ENCODE results near the gene GJB4.
"Not testable (repeated sequence)": the region's sequence is repeated elsewhere in the genome, so short reads cannot be mapped to it uniquely, and the experiment has no call there.

The GJB4 gene

DNA sequence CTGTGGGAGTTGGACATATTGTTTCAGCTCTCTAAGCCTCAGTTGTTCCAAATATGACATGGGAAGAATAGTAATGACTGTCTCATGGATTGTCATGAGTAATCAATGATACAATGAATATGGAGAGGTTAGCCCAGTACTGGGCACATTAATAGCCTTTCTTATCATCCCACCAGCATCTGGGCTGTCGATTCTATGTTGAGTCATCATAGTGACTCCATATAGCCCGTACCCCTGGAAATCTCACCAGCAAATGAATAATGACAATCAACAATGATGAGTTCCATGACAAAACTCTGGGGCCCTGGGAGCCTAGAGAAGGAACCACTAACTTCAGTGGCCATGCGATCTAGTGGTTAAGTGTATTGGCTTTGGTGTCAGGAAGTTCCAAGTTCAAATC is 44.4 kb upstream of the GJB4 start:
- CTCF ChIA-PET: interaction anchor here (1.1 kb wide), 1 partner anchor 31 kb away, joined by 3 read pairs; no protein-coding TSS in a partner anchor
- POLR2A ChIA-PET: no interaction called here
- TF ChIP-seq, protein P1, sequence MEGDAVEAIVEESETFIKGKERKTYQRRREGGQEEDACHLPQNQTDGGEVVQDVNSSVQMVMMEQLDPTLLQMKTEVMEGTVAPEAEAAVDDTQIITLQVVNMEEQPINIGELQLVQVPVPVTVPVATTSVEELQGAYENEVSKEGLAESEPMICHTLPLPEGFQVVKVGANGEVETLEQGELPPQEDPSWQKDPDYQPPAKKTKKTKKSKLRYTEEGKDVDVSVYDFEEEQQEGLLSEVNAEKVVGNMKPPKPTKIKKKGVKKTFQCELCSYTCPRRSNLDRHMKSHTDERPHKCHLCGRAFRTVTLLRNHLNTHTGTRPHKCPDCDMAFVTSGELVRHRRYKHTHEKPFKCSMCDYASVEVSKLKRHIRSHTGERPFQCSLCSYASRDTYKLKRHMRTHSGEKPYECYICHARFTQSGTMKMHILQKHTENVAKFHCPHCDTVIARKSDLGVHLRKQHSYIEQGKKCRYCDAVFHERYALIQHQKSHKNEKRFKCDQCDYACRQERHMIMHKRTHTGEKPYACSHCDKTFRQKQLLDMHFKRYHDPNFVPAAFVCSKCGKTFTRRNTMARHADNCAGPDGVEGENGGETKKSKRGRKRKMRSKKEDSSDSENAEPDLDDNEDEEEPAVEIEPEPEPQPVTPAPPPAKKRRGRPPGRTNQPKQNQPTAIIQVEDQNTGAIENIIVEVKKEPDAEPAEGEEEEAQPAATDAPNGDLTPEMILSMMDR (IDR thresholded peaks at IDR 0.05; ENCODE audit: control extremely low read depth, extremely low read depth, low read depth, missing control alignments): no peak
- no peak for DNase-seq (ENCODE audit: extremely low spot score)

- no peak for DNase-seq (ENCODE audit: extremely low spot score)
- TF ChIP-seq, protein P1 (IDR thresholded peaks at IDR 0.05; ENCODE audit: control extremely low read depth, extremely low read depth, low read depth, missing control alignments): no peak
- ChIA-PET CTCF (interaction anchor here (0.9 to 1.4 kb wide), 2 partner anchors 17 to 21 kb away, joined by 3 to 10 read pairs; no protein-coding TSS in a partner anchor), POLR2A (no interaction called here)
Observed at GRCh38 chr1:34721241-34721640, 38.3 kb upstream of the GJB4 start.

DNA sequence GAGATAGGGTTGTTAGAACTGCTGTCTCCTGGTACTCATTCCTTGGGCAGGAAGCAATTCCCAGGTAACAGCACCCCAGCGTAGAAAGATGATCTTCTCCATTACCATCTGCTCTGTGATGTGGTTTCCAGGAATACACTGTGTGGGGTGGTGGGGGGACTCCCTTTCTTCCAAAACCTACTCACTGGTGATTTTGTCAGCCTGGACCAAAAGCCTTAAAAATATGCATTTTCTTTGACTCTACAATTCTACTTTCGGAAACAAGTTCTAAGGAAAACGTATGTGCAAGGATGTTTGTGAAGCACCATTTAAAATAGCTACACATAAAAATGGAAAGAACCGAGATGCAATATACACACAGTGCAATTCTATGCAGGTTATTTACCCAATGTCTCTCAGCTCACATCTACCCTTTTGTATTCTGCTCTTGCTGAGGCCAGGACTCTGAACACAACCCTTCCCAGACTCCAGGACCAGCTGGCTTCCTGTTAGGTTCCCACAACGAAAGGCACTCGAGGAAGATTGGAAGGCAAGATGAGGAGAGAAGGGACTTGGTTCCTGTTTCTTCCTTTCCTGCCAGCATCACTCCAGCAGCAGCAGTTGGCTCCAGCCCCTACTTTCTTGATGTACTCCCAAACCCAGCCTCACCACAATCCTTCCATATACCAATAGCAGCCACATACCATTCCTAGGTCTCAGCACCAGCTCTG is 37.7 kb upstream of the GJB4 start:
- TF ChIP-seq, protein P1 (IDR thresholded peaks at IDR 0.05; ENCODE audit: control extremely low read depth, extremely low read depth, low read depth, missing control alignments): no peak
- CTCF ChIA-PET: interaction anchor here (0.7 to 1.4 kb wide), 3 partner anchors 17 to 21 kb away, joined by 3 to 10 read pairs (median 3); no protein-coding TSS in a partner anchor
- DNase-seq (ENCODE audit: extremely low spot score): no peak
- POLR2A ChIA-PET: no interaction called here

GRCh38 chr1:34726861-34727260 is 32.7 kb upstream of the GJB4 start:
- TF ChIP-seq, protein P1 (IDR thresholded peaks at IDR 0.05; ENCODE audit: control extremely low read depth, extremely low read depth, low read depth, missing control alignments): no peak
- ChIA-PET POLR2A (no interaction called here), CTCF (interaction anchor here (4.4 kb wide), 1 partner anchor 16 kb away, joined by 31 read pairs; no protein-coding TSS in a partner anchor)
- no peak for DNase-seq (ENCODE audit: extremely low spot score)

- DNase-seq (ENCODE audit: extremely low spot score): no peak
- POLR2A ChIA-PET: no interaction called here
- TF ChIP-seq, protein P1 (IDR thresholded peaks at IDR 0.05; ENCODE audit: control extremely low read depth, extremely low read depth, low read depth, missing control alignments): no peak
- CTCF ChIA-PET: no interaction called here
Observed at GRCh38 chr1:34730485-34730884, 29.1 kb upstream of the GJB4 start.

DNA sequence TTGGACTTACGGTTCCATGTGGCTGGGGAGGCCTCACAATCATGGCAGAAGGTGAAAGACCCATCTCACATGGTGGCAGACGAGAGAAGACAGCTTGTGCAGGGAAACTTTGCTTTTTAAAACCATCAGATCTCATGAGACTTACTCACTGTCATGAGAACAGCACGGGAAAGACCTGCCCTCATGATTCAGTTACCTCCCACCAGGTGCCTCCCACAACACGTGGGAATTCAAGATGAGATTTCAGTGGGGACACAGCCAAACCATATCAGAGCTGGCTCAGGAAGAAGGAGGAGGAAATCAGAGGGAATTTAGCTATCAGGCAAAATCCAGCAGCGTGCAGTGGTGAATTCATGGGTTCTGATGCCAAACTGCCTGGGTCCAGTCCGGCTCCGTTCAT is 26.7 kb upstream of the GJB4 start:
- POLR2A ChIA-PET; DNase-seq (ENCODE audit: extremely low spot score): not testable (repeated sequence)
- CTCF ChIA-PET: interaction anchor here (0.8 to 1.3 kb wide), 2 partner anchors 10 to 11 kb away, joined by 3 to 4 read pairs; no protein-coding TSS in a partner anchor

- DNase-seq (ENCODE audit: extremely low spot score): no peak
- CTCF ChIA-PET: no interaction called here
- TF ChIP-seq, protein P1 (IDR thresholded peaks at IDR 0.05; ENCODE audit: control extremely low read depth, extremely low read depth, low read depth, missing control alignments): no peak
- POLR2A ChIA-PET: no interaction called here
Observed at GRCh38 chr1:34736692-34737091, 22.8 kb upstream of the GJB4 start.

GRCh38 chr1:34737236-34737635 is 22.3 kb upstream of the GJB4 start:
- POLR2A ChIA-PET, CTCF ChIA-PET: not testable (repeated sequence)

More at GRCh38 chr1:34737236-34737635, 22.3 kb upstream of the GJB4 start:
- DNase-seq (ENCODE audit: extremely low spot score): not testable (repeated sequence)
